WTC11 (cell line): ENCODE results near the gene ZKSCAN1. TPM values are rescaled to one million over a fixed set of nuclear protein-coding genes. Genes with fewer than 3 reads are reported as not detected.
"Not testable (repeated sequence)": the region's sequence is repeated elsewhere in the genome, so short reads cannot be mapped to it uniquely, and the experiment has no call there.

ENCODE experiments used
- ATAC-seq: fragments of 200-7000 bp; cut with Tn5 transposase; 2 replicates; pipeline ENCODE4 v1.10.0; 2021; ENCODE audit warnings: mild to moderate bottlenecking, moderate library complexity
- CTCF ChIA-PET: fragments of 300-600 bp; sonication (Branson Sonifier 250); formaldehyde crosslinking; loops from one replicate; lab custom pipeline; 2021; ENCODE audit warnings: antibody characterized with exemption; lab: Charles Lee
- POLR2A ChIA-PET: fragments of 350-600 bp; sonication (Branson Sonifier 250); formaldehyde crosslinking; loops from one replicate; lab custom pipeline; 2021; ENCODE audit warnings: antibody characterized with exemption; lab: Charles Lee
- DNase-seq: peaks from one replicate; pipeline ENCODE4 v3.0.0; 2021; ENCODE audit warnings: low spot score
- H3K27ac Mint-ChIP-seq: 2 replicates; pipeline ENCODE4 v1.8.0; 2021; ENCODE audit warnings: mixed read lengths
- H3K27me3 Mint-ChIP-seq: 2 replicates; pipeline ENCODE4 v1.8.0; 2021; ENCODE audit warnings: low read depth, mild to moderate bottlenecking, moderate library complexity, mixed read lengths
- H3K36me3 Mint-ChIP-seq: 2 replicates; pipeline ENCODE4 v1.8.0; 2021; ENCODE audit warnings: mixed read lengths
- H3K4me1 Mint-ChIP-seq: 2 replicates; pipeline ENCODE4 v1.8.0; 2022; ENCODE audit warnings: mixed read lengths
- H3K4me3 Mint-ChIP-seq: 2 replicates; pipeline ENCODE4 v1.8.0; 2021; ENCODE audit warnings: mild to moderate bottlenecking, moderate library complexity, mixed read lengths
- H3K9me3 Mint-ChIP-seq: 2 replicates; pipeline ENCODE4 v1.8.0; 2021; ENCODE audit warnings: mixed read lengths
- ETV6 ChIP-seq: sonication (generic); formaldehyde crosslinking; IDR thresholded peaks from 2 replicates; pipeline ENCODE4 v1.8.1; 2022; ENCODE audit warnings: mild to moderate bottlenecking, missing genetic modification reagents
- FOXJ3 ChIP-seq: sonication (generic); formaldehyde crosslinking; IDR thresholded peaks from 2 replicates; pipeline ENCODE4 v1.9.0; 2021; ENCODE audit warnings: missing genetic modification reagents, mild to moderate bottlenecking, borderline replicate concordance
- MXD4 ChIP-seq: fragments of 250-450 bp; sonication (Bioruptor Pico); IDR thresholded peaks from 2 replicates; pipeline ENCODE4 v1.8.0; 2021; ENCODE audit warnings: mild to moderate bottlenecking, moderate library complexity, borderline replicate concordance
- NR1H2 ChIP-seq: sonication (generic); formaldehyde crosslinking; IDR thresholded peaks from 2 replicates; pipeline ENCODE4 v1.9.0; 2021; ENCODE audit warnings: mild to moderate bottlenecking, moderate library complexity, missing genetic modification reagents
- PRRX2 ChIP-seq: fragments of 250-450 bp; sonication (Bioruptor Pico); IDR thresholded peaks from 2 replicates; pipeline ENCODE4 v1.8.0; 2021; ENCODE audit warnings: mild to moderate bottlenecking
- TP53 ChIP-seq: sonication (generic); formaldehyde crosslinking; IDR thresholded peaks from 2 replicates; pipeline ENCODE4 v1.8.1; 2023; ENCODE audit warnings: mild to moderate bottlenecking, missing genetic modification reagents
- ZNF138 ChIP-seq: sonication (generic); formaldehyde crosslinking; conservative IDR thresholded peaks from 2 replicates; pipeline ENCODE4 v1.8.1; 2022; ENCODE audit warnings: mild to moderate bottlenecking, moderate library complexity, missing genetic modification reagents
- ZNF396 ChIP-seq: fragments of 250-450 bp; sonication (Bioruptor Pico); IDR thresholded peaks from 2 replicates; pipeline ENCODE4 v1.8.0; 2021; ENCODE audit warnings: mild to moderate bottlenecking, moderate library complexity, borderline replicate concordance
- total RNA-seq: library from RNA; stranded (reverse); gene quantifications from 3 replicates; pipeline ENCODE4 v1.2.3, GENCODE V29; 2021
- TF ChIP-seq, protein P1 (sequence below): sonication (generic); formaldehyde crosslinking; IDR thresholded peaks from 2 replicates; pipeline ENCODE4 v1.8.1; 2022; ENCODE audit warnings: missing genetic modification reagents, borderline replicate concordance
- TF ChIP-seq, protein P2 (sequence below): sonication (generic); formaldehyde crosslinking; IDR thresholded peaks from 2 replicates; pipeline ENCODE4 v1.8.0; 2022; ENCODE audit warnings: mild to moderate bottlenecking, missing genetic modification reagents
- TF ChIP-seq, protein P3 (sequence below): sonication (generic); formaldehyde crosslinking; IDR thresholded peaks from 2 replicates; pipeline ENCODE4 v1.8.1; 2022; ENCODE audit warnings: mild to moderate bottlenecking, moderate library complexity, missing genetic modification reagents
- TF ChIP-seq, protein P4 (sequence below): fragments of 250-450 bp; sonication (Bioruptor Pico); IDR thresholded peaks from 2 replicates; pipeline ENCODE4 v1.8.0; 2021; ENCODE audit warnings: mild to moderate bottlenecking
- TF ChIP-seq, protein P5 (sequence below): fragments of 250-450 bp; sonication (Bioruptor Pico); IDR thresholded peaks from 2 replicates; pipeline ENCODE4 v1.9.0; 2021; ENCODE audit warnings: moderate library complexity, mild to moderate bottlenecking, inconsistent platforms, borderline replicate concordance
- TF ChIP-seq, protein P6 (sequence below): sonication (generic); formaldehyde crosslinking; IDR thresholded peaks from 2 replicates; pipeline ENCODE4 v1.8.1; 2023; ENCODE audit warnings: mild to moderate bottlenecking, moderate library complexity, missing genetic modification reagents
- TF ChIP-seq, protein P7 (sequence below): sonication (generic); formaldehyde crosslinking; IDR thresholded peaks from 2 replicates; pipeline ENCODE4 v1.8.0; 2022; ENCODE audit warnings: mild to moderate bottlenecking, missing genetic modification reagents
- TF ChIP-seq, protein P8 (sequence below): sonication (generic); formaldehyde crosslinking; IDR thresholded peaks from 2 replicates; pipeline ENCODE4 v1.8.0; 2023; ENCODE audit warnings: missing genetic modification reagents
- TF ChIP-seq, protein P9 (sequence below): fragments of 200-600 bp; IDR thresholded peaks from 2 replicates; pipeline ENCODE4 v1.8.0; 2022; ENCODE audit warnings: antibody characterized with exemption
- TF ChIP-seq, protein P10 (sequence below): fragments of 250-450 bp; sonication (Bioruptor Pico); IDR thresholded peaks from 2 replicates; pipeline ENCODE4 v1.9.0; 2021; ENCODE audit warnings: mild to moderate bottlenecking, borderline replicate concordance

The ZKSCAN1 gene
- total RNA-seq, 1 experiment from 2014 or later: 46.6 TPM

DNA sequence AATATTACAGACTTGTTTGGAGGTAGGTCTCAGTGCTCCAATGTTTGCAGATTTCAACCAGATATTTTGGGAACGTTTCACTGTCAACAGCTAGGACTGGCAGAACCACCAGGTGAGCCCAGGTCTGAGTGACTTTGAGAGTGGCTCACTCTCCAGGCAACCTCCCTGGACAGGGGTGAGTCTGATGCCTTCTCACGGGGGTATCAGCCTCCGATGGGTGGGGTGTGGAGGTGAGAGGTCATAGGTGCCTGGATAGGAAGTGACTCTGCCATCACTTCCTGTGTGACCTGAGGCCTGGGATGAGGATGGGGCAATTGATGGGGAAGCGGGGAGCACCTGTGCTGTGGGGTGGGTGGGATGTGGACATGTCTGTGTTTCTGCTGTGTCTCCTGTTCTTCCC, 44.2 kb upstream of the ZKSCAN1 start:
- Mint-ChIP-seq H3K27me3 (peaks cover 3% of the 10 kb centered on the region), H3K9me3 (peaks cover 8% of the 10 kb centered on the region), H3K4me1 (peaks cover 5% of the 10 kb centered on the region; the same call in 1 of the 2 replicates), H3K36me3 (no peaks in the 10 kb centered on the region), H3K27ac (no peak overlapping the region), H3K4me3 (no peak overlapping the region)
- ChIA-PET POLR2A (no interaction called here), CTCF (no interaction called here)
- ATAC-seq: no peak
- no peak for DNase-seq
- TF ChIP-seq, protein P1, sequence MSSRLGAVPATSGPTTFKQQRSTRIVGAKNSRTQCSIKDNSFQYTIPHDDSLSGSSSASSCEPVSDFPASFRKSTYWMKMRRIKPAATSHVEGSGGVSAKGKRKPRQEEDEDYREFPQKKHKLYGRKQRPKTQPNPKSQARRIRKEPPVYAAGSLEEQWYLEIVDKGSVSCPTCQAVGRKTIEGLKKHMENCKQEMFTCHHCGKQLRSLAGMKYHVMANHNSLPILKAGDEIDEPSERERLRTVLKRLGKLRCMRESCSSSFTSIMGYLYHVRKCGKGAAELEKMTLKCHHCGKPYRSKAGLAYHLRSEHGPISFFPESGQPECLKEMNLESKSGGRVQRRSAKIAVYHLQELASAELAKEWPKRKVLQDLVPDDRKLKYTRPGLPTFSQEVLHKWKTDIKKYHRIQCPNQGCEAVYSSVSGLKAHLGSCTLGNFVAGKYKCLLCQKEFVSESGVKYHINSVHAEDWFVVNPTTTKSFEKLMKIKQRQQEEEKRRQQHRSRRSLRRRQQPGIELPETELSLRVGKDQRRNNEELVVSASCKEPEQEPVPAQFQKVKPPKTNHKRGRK: no peak
- TF ChIP-seq, protein P2, sequence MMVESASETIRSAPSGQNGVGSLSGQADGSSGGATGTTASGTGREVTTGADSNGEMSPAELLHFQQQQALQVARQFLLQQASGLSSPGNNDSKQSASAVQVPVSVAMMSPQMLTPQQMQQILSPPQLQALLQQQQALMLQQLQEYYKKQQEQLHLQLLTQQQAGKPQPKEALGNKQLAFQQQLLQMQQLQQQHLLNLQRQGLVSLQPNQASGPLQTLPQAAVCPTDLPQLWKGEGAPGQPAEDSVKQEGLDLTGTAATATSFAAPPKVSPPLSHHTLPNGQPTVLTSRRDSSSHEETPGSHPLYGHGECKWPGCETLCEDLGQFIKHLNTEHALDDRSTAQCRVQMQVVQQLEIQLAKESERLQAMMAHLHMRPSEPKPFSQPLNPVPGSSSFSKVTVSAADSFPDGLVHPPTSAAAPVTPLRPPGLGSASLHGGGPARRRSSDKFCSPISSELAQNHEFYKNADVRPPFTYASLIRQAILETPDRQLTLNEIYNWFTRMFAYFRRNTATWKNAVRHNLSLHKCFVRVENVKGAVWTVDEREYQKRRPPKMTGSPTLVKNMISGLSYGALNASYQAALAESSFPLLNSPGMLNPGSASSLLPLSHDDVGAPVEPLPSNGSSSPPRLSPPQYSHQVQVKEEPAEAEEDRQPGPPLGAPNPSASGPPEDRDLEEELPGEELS (CRISPR knock-in tag): no peak
- no peak for TF ChIP-seq ETV6 (CRISPR knock-in tag)
- TF ChIP-seq, protein P3, sequence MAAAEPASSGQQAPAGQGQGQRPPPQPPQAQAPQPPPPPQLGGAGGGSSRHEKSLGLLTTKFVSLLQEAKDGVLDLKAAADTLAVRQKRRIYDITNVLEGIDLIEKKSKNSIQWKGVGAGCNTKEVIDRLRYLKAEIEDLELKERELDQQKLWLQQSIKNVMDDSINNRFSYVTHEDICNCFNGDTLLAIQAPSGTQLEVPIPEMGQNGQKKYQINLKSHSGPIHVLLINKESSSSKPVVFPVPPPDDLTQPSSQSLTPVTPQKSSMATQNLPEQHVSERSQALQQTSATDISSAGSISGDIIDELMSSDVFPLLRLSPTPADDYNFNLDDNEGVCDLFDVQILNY: no peak
- TF ChIP-seq NR1H2 (CRISPR knock-in tag): no peak
- TF ChIP-seq MXD4 (CRISPR knock-in tag): no peak
- TF ChIP-seq, protein P4, sequence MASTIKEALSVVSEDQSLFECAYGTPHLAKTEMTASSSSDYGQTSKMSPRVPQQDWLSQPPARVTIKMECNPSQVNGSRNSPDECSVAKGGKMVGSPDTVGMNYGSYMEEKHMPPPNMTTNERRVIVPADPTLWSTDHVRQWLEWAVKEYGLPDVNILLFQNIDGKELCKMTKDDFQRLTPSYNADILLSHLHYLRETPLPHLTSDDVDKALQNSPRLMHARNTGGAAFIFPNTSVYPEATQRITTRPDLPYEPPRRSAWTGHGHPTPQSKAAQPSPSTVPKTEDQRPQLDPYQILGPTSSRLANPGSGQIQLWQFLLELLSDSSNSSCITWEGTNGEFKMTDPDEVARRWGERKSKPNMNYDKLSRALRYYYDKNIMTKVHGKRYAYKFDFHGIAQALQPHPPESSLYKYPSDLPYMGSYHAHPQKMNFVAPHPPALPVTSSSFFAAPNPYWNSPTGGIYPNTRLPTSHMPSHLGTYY: no peak
- TF ChIP-seq, protein P5, sequence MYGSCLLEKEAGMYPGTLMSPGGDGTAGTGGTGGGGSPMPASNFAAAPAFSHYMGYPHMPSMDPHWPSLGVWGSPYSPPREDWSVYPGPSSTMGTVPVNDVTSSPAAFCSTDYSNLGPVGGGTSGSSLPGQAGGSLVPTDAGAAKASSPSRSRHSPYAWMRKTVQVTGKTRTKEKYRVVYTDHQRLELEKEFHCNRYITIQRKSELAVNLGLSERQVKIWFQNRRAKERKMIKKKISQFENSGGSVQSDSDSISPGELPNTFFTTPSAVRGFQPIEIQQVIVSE (CRISPR knock-in tag): no peak
- TF ChIP-seq PRRX2 (CRISPR knock-in tag): no peak
- TF ChIP-seq ZNF138 (CRISPR knock-in tag): no peak
- TF ChIP-seq, protein P6, sequence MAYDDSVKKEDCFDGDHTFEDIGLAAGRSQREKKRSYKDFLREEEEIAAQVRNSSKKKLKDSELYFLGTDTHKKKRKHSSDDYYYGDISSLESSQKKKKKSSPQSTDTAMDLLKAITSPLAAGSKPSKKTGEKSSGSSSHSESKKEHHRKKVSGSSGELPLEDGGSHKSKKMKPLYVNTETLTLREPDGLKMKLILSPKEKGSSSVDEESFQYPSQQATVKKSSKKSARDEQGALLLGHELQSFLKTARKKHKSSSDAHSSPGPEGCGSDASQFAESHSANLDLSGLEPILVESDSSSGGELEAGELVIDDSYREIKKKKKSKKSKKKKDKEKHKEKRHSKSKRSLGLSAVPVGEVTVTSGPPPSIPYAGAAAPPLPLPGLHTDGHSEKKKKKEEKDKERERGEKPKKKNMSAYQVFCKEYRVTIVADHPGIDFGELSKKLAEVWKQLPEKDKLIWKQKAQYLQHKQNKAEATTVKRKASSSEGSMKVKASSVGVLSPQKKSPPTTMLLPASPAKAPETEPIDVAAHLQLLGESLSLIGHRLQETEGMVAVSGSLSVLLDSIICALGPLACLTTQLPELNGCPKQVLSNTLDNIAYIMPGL (CRISPR knock-in tag): no peak
- TF ChIP-seq ZNF396 (CRISPR knock-in tag): no peak
- TF ChIP-seq, protein P7, sequence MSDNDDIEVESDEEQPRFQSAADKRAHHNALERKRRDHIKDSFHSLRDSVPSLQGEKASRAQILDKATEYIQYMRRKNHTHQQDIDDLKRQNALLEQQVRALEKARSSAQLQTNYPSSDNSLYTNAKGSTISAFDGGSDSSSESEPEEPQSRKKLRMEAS (CRISPR knock-in tag): no peak
- TF ChIP-seq, protein P8, sequence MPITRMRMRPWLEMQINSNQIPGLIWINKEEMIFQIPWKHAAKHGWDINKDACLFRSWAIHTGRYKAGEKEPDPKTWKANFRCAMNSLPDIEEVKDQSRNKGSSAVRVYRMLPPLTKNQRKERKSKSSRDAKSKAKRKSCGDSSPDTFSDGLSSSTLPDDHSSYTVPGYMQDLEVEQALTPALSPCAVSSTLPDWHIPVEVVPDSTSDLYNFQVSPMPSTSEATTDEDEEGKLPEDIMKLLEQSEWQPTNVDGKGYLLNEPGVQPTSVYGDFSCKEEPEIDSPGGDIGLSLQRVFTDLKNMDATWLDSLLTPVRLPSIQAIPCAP (CRISPR knock-in tag): no peak
- TF ChIP-seq TP53: no peak
- no peak for TF ChIP-seq FOXJ3 (CRISPR knock-in tag)
- TF ChIP-seq, protein P9, sequence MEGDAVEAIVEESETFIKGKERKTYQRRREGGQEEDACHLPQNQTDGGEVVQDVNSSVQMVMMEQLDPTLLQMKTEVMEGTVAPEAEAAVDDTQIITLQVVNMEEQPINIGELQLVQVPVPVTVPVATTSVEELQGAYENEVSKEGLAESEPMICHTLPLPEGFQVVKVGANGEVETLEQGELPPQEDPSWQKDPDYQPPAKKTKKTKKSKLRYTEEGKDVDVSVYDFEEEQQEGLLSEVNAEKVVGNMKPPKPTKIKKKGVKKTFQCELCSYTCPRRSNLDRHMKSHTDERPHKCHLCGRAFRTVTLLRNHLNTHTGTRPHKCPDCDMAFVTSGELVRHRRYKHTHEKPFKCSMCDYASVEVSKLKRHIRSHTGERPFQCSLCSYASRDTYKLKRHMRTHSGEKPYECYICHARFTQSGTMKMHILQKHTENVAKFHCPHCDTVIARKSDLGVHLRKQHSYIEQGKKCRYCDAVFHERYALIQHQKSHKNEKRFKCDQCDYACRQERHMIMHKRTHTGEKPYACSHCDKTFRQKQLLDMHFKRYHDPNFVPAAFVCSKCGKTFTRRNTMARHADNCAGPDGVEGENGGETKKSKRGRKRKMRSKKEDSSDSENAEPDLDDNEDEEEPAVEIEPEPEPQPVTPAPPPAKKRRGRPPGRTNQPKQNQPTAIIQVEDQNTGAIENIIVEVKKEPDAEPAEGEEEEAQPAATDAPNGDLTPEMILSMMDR: no peak
- TF ChIP-seq, protein P10, sequence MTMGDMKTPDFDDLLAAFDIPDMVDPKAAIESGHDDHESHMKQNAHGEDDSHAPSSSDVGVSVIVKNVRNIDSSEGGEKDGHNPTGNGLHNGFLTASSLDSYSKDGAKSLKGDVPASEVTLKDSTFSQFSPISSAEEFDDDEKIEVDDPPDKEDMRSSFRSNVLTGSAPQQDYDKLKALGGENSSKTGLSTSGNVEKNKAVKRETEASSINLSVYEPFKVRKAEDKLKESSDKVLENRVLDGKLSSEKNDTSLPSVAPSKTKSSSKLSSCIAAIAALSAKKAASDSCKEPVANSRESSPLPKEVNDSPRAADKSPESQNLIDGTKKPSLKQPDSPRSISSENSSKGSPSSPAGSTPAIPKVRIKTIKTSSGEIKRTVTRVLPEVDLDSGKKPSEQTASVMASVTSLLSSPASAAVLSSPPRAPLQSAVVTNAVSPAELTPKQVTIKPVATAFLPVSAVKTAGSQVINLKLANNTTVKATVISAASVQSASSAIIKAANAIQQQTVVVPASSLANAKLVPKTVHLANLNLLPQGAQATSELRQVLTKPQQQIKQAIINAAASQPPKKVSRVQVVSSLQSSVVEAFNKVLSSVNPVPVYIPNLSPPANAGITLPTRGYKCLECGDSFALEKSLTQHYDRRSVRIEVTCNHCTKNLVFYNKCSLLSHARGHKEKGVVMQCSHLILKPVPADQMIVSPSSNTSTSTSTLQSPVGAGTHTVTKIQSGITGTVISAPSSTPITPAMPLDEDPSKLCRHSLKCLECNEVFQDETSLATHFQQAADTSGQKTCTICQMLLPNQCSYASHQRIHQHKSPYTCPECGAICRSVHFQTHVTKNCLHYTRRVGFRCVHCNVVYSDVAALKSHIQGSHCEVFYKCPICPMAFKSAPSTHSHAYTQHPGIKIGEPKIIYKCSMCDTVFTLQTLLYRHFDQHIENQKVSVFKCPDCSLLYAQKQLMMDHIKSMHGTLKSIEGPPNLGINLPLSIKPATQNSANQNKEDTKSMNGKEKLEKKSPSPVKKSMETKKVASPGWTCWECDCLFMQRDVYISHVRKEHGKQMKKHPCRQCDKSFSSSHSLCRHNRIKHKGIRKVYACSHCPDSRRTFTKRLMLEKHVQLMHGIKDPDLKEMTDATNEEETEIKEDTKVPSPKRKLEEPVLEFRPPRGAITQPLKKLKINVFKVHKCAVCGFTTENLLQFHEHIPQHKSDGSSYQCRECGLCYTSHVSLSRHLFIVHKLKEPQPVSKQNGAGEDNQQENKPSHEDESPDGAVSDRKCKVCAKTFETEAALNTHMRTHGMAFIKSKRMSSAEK (CRISPR knock-in tag): no peak
- TF ChIP-seq, all 79 proteins: peak for 0

DNA sequence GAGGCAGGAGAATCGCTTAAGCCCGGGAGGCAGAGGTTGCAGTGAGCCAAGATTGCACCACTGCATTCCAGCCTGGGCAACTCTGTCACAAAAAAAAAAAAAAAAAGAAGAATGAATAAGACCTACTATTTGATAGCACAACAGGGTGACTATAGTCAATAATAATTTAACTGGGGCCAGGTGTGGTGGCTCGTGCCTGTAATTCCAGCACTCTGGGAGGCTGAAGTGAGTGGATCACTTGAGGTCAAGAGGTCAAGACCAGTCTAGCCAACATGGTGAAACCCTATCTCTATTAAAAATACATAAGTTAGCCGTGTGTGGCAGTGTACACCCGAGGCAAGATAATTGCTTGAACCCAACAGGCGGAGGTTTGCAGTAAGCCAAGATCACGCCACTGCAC, 41.6 kb upstream of the ZKSCAN1 start:
- CTCF ChIA-PET, H3K27ac Mint-ChIP-seq, POLR2A ChIA-PET, H3K27me3 Mint-ChIP-seq, H3K9me3 Mint-ChIP-seq, H3K36me3 Mint-ChIP-seq, DNase-seq, ATAC-seq, H3K4me1 Mint-ChIP-seq, H3K4me3 Mint-ChIP-seq: not testable (repeated sequence)
